Esophagus mucosa (tissue), 1 donor: ENCODE results near the gene RAB27A. TPM values are rescaled to one million over a fixed set of nuclear protein-coding genes. Genes with fewer than 3 reads are reported as not detected.
"Not testable (repeated sequence)": the region's sequence is repeated elsewhere in the genome, so short reads cannot be mapped to it uniquely, and the experiment has no call there.

Experiments
- ATAC-seq: fragments of 200-7000 bp; cut with Tn5 transposase; one replicate; pipeline ENCODE4 v1.9.1; 2020
- total RNA-seq: library from RNA; stranded (reverse); gene quantifications from one replicate; pipeline ENCODE4 v1.2.4, GENCODE V29; 2023
- donor health status: DM: yes; HTN: yes; CAD: no.

RAB27A gene
- total RNA-seq, 1 donor from 2014 or later = 12.6 TPM

DNA sequence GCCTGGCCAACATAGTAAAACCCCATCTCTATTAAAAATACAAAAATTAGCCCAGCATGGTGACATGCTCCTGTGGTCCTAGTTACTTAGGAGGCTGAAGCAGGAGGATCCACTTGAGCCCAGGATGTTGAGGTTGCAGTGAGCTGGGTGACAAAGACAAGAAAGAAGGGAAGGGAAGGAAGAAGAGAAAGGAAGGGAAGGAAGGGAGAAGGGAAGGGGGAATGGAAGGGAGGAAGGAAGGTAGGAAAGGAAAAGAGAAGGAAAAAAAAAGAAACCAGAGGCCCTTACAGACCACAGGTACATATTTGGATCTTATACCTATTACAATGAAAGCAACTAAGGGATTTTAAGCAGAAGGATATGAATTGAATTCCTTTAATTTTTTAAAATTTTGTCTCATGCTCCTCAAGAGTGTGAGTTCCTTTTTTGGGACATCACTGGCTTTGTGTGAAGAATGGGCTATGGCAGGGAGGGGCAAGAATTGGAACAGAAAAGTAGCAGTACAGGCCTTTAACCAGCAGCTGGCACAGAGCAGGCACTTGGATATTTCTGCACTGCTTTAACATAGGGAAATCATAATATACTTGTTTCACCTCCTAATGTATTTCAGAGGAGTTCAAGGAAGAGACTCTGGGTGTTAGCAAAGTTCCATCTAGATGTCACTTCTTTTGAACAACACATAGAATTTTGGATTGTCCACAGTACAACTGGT, 7.9 kb downstream of the RAB27A start:
- no peak for ATAC-seq

DNA sequence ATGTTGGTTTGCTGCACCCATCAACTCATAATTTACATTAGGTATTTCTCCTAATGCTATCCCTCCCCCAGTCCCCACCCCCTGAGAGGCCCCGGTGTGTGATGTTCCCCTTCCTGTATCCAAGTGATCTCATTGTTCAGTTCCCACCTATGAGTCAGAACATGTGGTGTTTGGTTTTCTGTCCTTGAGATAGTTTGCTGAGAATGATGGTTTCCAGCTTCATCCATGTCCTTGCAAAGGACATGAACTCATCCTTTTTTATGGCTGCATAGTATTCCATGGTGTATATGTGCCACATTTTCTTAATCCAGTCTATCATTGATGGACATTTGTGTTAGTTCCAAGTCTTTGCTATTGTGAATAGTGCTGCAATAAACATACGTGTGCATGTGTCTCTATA, 9.0 kb downstream of the RAB27A start:
- ATAC-seq = not testable (repeated sequence)

GRCh38 chr15:55279746-55280351, 9.8 kb downstream of the RAB27A start:
- ATAC-seq = peak; percentile 72

- no peak for ATAC-seq
These were observed 10.4 kb downstream of the RAB27A start for GRCh38 chr15:55279100-55279745.

GRCh38 chr15:55277715-55278114, 11.9 kb downstream of the RAB27A start:
- ATAC-seq = no peak

GRCh38 chr15:55277116-55277564, 12.5 kb downstream of the RAB27A start:
- ATAC-seq = no peak

DNA sequence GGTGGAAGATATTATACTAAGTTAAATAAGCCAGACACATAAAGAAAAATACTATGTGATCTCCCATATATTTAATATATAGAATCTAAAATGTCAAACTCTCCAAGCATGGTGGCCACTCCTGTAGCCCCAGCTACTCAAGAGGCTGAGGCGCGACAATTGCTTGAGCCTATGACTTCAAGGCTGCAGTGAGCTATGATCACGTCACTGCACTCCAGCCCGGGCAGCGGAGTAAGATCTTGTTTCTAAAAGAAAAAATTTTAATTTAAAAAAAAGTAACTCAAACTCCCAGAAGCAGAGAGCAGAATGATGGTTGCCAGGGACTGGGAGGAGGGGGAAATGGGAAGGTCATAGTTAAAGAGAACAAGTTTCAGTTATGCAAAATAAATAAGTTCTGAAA, 13.3 kb downstream of the RAB27A start:
- no peak for ATAC-seq

GRCh38 chr15:55270291-55270690, 19.3 kb downstream of the RAB27A start:
- ATAC-seq = no peak

- no peak for ATAC-seq
These were observed 21.4 kb downstream of the RAB27A start for GRCh38 chr15:55268176-55268695.

DNA sequence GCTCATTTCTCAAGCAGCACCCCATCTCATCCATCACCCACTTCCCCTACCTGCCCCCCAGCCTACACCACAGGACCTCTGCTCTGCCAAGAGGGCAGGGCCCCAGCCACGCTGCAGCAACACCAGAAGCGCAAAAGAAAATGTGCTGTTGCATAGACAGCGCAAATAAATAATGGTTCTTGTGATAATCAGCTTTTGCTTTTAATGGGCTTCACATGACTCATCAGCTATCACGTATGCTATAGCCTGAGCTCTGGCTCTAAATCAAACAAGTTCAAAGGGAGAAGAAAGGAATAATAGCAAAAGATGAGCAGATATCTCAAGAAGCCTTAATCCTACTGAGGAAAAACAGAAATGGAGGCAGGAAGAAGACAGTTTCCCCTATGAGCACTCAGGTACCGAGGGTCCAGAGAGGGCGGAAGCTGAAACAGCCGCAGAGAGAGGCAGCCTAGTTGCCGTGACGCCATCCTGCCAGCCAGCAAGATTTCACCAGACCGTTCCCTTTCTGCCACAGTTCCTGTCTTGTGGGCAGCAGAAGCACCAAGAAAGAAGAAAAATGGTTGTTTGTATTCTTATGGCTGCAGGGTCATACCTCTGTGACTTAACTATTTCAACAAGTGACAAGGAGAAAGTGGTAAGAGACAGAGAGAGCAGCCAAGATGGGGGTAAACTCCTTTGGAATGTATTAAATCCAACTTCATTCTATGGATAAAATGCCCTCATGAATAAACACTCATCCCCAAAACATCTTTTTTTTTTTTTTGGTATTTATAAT, 22.0 kb downstream of the RAB27A start:
- ATAC-seq = peak; percentile 48

DNA sequence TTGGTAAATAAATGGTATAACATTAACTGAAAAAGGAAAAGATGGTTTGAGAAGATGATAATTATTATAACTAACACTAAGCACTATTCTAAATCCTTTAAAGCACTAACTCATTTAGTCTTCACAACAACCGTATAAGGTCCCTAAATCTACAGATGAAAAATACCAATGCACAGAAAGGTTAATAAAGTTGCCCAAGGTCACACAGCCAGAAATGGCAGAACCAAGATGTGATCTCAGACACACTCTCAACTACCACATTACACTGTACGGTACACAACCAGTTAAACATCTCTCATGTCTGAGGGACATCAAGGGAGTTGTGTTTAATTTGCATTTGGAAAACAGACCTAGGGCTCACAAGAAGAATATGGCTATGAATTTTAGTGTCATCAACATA, 23.1 kb downstream of the RAB27A start:
- no peak for ATAC-seq

- ATAC-seq = no peak
These were observed 29.0 kb downstream of the RAB27A start for GRCh38 chr15:55260562-55261131.

- ATAC-seq = no peak
These were observed 31.7 kb downstream of the RAB27A start for GRCh38 chr15:55257938-55258337.

- ATAC-seq = no peak
These were observed 32.5 kb downstream of the RAB27A start for GRCh38 chr15:55257012-55257670.

GRCh38 chr15:55256281-55257011, 33.2 kb downstream of the RAB27A start:
- ATAC-seq = peak; percentile 59

- no peak for ATAC-seq
These were observed 33.9 kb downstream of the RAB27A start for GRCh38 chr15:55255714-55256113.

GRCh38 chr15:55254916-55255679, 34.5 kb downstream of the RAB27A start:
- ATAC-seq = no peak

GRCh38 chr15:55253580-55253979, 36.0 kb downstream of the RAB27A start:
- ATAC-seq = peak; percentile 48

DNA sequence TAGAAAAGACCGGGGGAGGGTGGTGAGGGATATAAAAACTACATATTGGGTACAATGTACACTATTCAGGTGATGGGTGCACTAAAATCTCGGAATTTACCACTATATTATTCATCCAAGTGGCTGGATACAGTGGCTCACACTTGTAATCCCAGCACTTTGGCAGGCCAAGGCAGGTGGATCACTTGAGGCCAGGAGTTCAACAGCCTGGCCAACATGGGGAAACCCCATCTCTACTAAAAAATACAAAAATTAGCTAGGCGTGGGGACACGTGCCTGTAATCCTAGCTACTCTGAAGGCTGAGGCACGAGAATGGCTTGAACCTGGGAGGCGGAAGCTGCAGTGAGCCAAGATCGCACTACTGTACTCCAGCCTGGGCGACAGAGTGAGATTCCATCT, 37.4 kb downstream of the RAB27A start:
- not testable (repeated sequence) for ATAC-seq

- ATAC-seq = no peak
These were observed 38.7 kb downstream of the RAB27A start for GRCh38 chr15:55250941-55251340.
